ENCODE results near the gene KRT25.

Gene KRT25

GRCh38 chr17:40779181-40779909 lies 24.2 kb upstream of the KRT25 start:
- no peak for DNase-seq (ENCODE audit: low read depth)
- no peak for TF ChIP-seq CTCF (IDR thresholded peaks at IDR 0.05; ENCODE audit: control insufficient read depth, insufficient read depth, low read depth, low read length, missing control alignments)
- no peak overlapping the region for H3K4me3 ChIP-seq (ENCODE audit: control insufficient read depth, low read depth, low read length)

GRCh38 chr17:40778461-40778860 lies 23.3 kb upstream of the KRT25 start:
- no peak for TF ChIP-seq CTCF (IDR thresholded peaks at IDR 0.05; ENCODE audit: control insufficient read depth, insufficient read depth, low read depth, low read length, missing control alignments)
- no peak overlapping the region for H3K4me3 ChIP-seq (ENCODE audit: control insufficient read depth, low read depth, low read length)
- DNase-seq (ENCODE audit: low read depth) = no peak

GRCh38 chr17:40777971-40778370 lies 22.8 kb upstream of the KRT25 start:
- H3K4me3 ChIP-seq (ENCODE audit: control insufficient read depth, low read depth, low read length) = no peak overlapping the region
- no peak for DNase-seq (ENCODE audit: low read depth)
- no peak for TF ChIP-seq CTCF (IDR thresholded peaks at IDR 0.05; ENCODE audit: control insufficient read depth, insufficient read depth, low read depth, low read length, missing control alignments)

DNA sequence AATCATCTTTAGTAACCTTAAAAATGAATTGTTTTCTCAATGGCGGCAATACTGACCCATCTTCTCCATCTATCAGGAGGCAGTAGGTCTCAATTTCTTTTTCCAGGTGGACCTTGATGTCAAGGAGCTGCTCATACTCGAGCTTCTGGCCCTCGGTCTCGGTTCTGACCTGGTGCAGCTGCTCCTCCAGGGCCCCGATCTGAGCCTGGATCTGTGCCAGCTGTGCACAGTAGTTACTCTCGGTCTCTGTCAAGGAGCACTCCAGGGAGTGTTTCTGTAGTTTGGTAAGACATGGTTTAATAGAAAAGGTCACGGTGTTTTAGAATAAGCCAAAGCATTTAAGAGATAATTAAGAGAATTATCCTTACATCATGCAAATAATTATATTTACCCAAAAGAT lies 22.3 kb upstream of the KRT25 start:
- TF ChIP-seq CTCF (IDR thresholded peaks at IDR 0.05; ENCODE audit: control insufficient read depth, insufficient read depth, low read depth, low read length, missing control alignments) = no peak
- no peak overlapping the region for H3K4me3 ChIP-seq (ENCODE audit: control insufficient read depth, low read depth, low read length)
- no peak for DNase-seq (ENCODE audit: low read depth)

DNA sequence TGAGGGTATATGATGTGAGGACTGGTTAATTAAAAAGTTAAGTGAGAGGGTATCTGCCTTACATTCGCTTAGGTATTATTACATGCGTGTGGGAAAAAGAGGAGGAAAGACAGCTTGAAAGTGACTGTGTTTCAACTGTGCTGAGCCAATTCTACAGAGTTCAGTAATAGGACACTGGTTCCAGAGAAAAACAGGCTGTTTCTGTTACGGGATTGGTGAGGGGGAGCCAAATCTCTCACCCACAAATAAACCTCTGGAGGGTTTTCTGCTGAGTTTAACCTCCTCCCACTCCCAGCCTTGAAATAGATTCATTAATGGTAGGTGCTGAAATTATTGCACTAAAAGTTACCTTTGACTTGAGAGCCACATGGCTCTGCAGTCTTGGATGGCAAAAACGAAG lies 20.8 kb upstream of the KRT25 start:
- DNase-seq (ENCODE audit: low read depth) = no peak
- H3K4me3 ChIP-seq (ENCODE audit: control insufficient read depth, low read depth, low read length) = no peak overlapping the region
- no peak for TF ChIP-seq CTCF (IDR thresholded peaks at IDR 0.05; ENCODE audit: control insufficient read depth, insufficient read depth, low read depth, low read length, missing control alignments)

GRCh38 chr17:40772101-40772500 lies 17.0 kb upstream of the KRT25 start, which contains the start of gene KRT26:
Gene KRT26, minus strand, starts transcription at chr17:40772201. Its CDS starts 88 bp downstream, at chr17:40772113.
- no peak for TF ChIP-seq CTCF (IDR thresholded peaks at IDR 0.05; ENCODE audit: control insufficient read depth, insufficient read depth, low read depth, low read length, missing control alignments)
- H3K4me3 ChIP-seq (ENCODE audit: control insufficient read depth, low read depth, low read length) = no peak within 1 kb of the TSS
- no peak for DNase-seq (ENCODE audit: low read depth)

All from AG09309 (cell line).